PC-3 (cell line): ENCODE measurements around the gene EFCAB9.

Experiments
- CTCF ChIP-seq: fragments of 300-600 bp; sonication (generic); conservative IDR thresholded peaks from 2 replicates; pipeline ENCODE4 v1.5.1; 2017; ENCODE audit warnings: antibody characterized with exemption, low read depth, mild to moderate bottlenecking, low read length
- EZH2 ChIP-seq: fragments of 300-600 bp; sonication (generic); IDR thresholded peaks from one replicate; pipeline ENCODE4 v1.6.1; 2017; ENCODE audit warnings: antibody characterized with exemption, mild to moderate bottlenecking, low read length; ENCODE audit not compliant: unreplicated experiment

DNA sequence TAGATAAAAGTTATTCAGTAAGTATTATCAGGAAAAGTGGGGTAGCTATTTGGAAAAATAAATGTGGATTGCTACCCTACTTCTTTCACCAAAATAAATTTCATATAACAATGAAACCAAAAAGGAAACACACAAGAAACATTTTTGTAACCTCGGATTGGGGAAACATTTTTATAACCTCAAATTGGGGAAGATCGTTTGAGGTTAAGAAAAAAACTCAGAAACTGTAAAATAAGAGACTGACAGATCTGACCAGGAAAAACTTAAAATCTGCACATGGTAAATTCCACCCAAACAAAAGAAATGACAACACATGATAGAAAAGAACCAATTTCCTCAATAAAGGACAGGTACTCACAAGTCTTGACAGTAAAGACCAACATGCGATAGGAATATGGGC lies 13.5 kb downstream of the EFCAB9 start:
- no peak for TF ChIP-seq CTCF
- TF ChIP-seq EZH2 = no peak
